ENCODE measurements around the gene KIF5B.

- TF ChIP-seq CTCF (IDR thresholded peaks at IDR 0.05): peak in 1 of 6 experiments; percentile 12
- TF ChIP-seq POLR2A (IDR thresholded peaks at IDR 0.05): peak in 1 of 2 donors; percentile 44
These were observed 618 bp downstream of the KIF5B start for GRCh38 chr10:32055478-32056135.

Measured in thyroid gland (tissue), 4 donors.